Glutamatergic neuron (in vitro differentiated cells): Measurements from ENCODE around the gene FLVCR2. TPM values are rescaled to one million over a fixed set of nuclear protein-coding genes. Genes with fewer than 3 reads are reported as not detected.
A peak's percentile ranks its signal among the peaks of the same experiment; 100 is the strongest.

Source experiments
- DNase-seq: peaks from one replicate; pipeline ENCODE4 v3.0.0; 2022
- H3K27ac Mint-ChIP-seq: one replicate; pipeline ENCODE4 v1.8.0; 2020; ENCODE audit warnings: mild to moderate bottlenecking, mixed read lengths, inconsistent platforms; ENCODE audit not compliant: unreplicated experiment
- H3K27me3 Mint-ChIP-seq: one replicate; pipeline ENCODE4 v1.8.0; 2020; ENCODE audit warnings: mild to moderate bottlenecking, moderate library complexity, mixed read lengths, inconsistent platforms; ENCODE audit not compliant: unreplicated experiment
- H3K36me3 Mint-ChIP-seq: one replicate; pipeline ENCODE4 v1.8.0; 2020; ENCODE audit warnings: mild to moderate bottlenecking, mixed read lengths, inconsistent platforms; ENCODE audit not compliant: unreplicated experiment
- H3K4me1 Mint-ChIP-seq: one replicate; pipeline ENCODE4 v1.8.0; 2020; ENCODE audit warnings: mild to moderate bottlenecking, low read depth, mixed read lengths, inconsistent platforms; ENCODE audit not compliant: unreplicated experiment
- H3K4me3 Mint-ChIP-seq: one replicate; pipeline ENCODE4 v1.8.0; 2020; ENCODE audit warnings: mild to moderate bottlenecking, mixed read lengths, inconsistent platforms; ENCODE audit not compliant: unreplicated experiment
- H3K9me3 Mint-ChIP-seq: one replicate; pipeline ENCODE4 v1.8.0; 2020; ENCODE audit warnings: mild to moderate bottlenecking, moderate library complexity, mixed read lengths, inconsistent platforms; ENCODE audit not compliant: unreplicated experiment
- CTCF ChIP-seq: fragments of 200-600 bp; sonication (generic); IDR thresholded peaks from one replicate; pipeline ENCODE4 v1.5.0; 2021; ENCODE audit not compliant: partially characterized antibody, unreplicated experiment
- total RNA-seq: library from RNA; stranded (reverse); fragmentation: NEBNext Ultra II Directional; extraction: Animal tissue kit (Norgen Biotek cat#: 25700); gene quantifications from one replicate; pipeline ENCODE4 v1.2.1, GENCODE V29; 2021; ENCODE audit not compliant: unreplicated experiment

FLVCR2 gene
- total RNA-seq, 1 donor from 2014 or later = not detected

- Mint-ChIP-seq H3K27me3 (no peaks in the 10 kb centered on the region), H3K4me3 (no peak overlapping the region), H3K27ac (no peak overlapping the region), H3K9me3 (peaks cover 1% of the 10 kb centered on the region), H3K36me3 (no peaks in the 10 kb centered on the region), H3K4me1 (peaks cover 3% of the 10 kb centered on the region)
- DNase-seq = no peak
- TF ChIP-seq CTCF = no peak
Observed at GRCh38 chr14:75655235-75655634, 76.8 kb downstream of the FLVCR2 start.

- H3K27ac Mint-ChIP-seq = no peak overlapping the region
- TF ChIP-seq CTCF = no peak
- no peak for DNase-seq
- H3K27me3 Mint-ChIP-seq = no peaks in the 10 kb centered on the region
- no peaks in the 10 kb centered on the region for H3K36me3 Mint-ChIP-seq
- peaks cover 5% of the 10 kb centered on the region for H3K9me3 Mint-ChIP-seq
- H3K4me1 Mint-ChIP-seq = peaks cover 8% of the 10 kb centered on the region
- no peak overlapping the region for H3K4me3 Mint-ChIP-seq
Observed at GRCh38 chr14:75657331-75657730, 78.9 kb downstream of the FLVCR2 start.

GRCh38 chr14:75658957-75659356 lies 80.5 kb downstream of the FLVCR2 start:
- no peak for TF ChIP-seq CTCF
- no peak for DNase-seq
- H3K9me3 Mint-ChIP-seq = peaks cover 5% of the 10 kb centered on the region
- no peaks in the 10 kb centered on the region for H3K36me3 Mint-ChIP-seq
- H3K4me3 Mint-ChIP-seq = no peak overlapping the region
- H3K27me3 Mint-ChIP-seq = no peaks in the 10 kb centered on the region
- peaks cover 8% of the 10 kb centered on the region for H3K4me1 Mint-ChIP-seq
- H3K27ac Mint-ChIP-seq = no peak overlapping the region

GRCh38 chr14:75660238-75660629 lies 81.8 kb downstream of the FLVCR2 start:
- DNase-seq = no peak
- Mint-ChIP-seq H3K4me1 (peaks cover 8% of the 10 kb centered on the region), H3K27me3 (no peaks in the 10 kb centered on the region), H3K4me3 (peak overlapping the region; percentile 97), H3K27ac (peak overlapping the region; percentile 89), H3K9me3 (peaks cover 5% of the 10 kb centered on the region), H3K36me3 (no peaks in the 10 kb centered on the region)
- TF ChIP-seq CTCF = no peak

GRCh38 chr14:75660630-75661498 lies 82.4 kb downstream of the FLVCR2 start, which contains the start of the genes ERG28 and TTLL5:
ERG28 (minus strand) TSS chr14:75660876; CDS start chr14:75657502, 3,374 bp downstream.
TTLL5 (plus strand) TSS chr14:75661246; CDS start chr14:75663150, 1,904 bp downstream.
- TF ChIP-seq CTCF = no peak
- no peaks in the 10 kb centered on the region for H3K27me3 Mint-ChIP-seq
- peak within 1 kb of the TSS; percentile 97 for H3K4me3 Mint-ChIP-seq
- peaks cover 8% of the 10 kb centered on the region for H3K4me1 Mint-ChIP-seq
- no peaks in the 10 kb centered on the region for H3K36me3 Mint-ChIP-seq
- peak; percentile 95 for DNase-seq
- peaks cover 5% of the 10 kb centered on the region for H3K9me3 Mint-ChIP-seq
- peak within 1 kb of the TSS; percentile 89 for H3K27ac Mint-ChIP-seq
